HuH-7 (cell line): ENCODE data around the gene MICAL2.

Experiments used
- DNase-seq: peaks from one replicate; pipeline ENCODE4 v3.0.0; 2011; ENCODE audit warnings: low spot score

The MICAL2 gene

GRCh38 chr11:12098601-12099000 lies 11.8 kb upstream of the MICAL2 start:
- DNase-seq = no peak

- DNase-seq = no peak
Measured at GRCh38 chr11:12099132-12099873, 11.1 kb upstream of the MICAL2 start.

- no peak for DNase-seq
Measured at GRCh38 chr11:12100429-12100828, 10.0 kb upstream of the MICAL2 start.

- DNase-seq = no peak
Measured at GRCh38 chr11:12100841-12101242, 9.5 kb upstream of the MICAL2 start.

GRCh38 chr11:12101318-12101717 lies 9.1 kb upstream of the MICAL2 start:
- no peak for DNase-seq

GRCh38 chr11:12102588-12103410 lies 7.6 kb upstream of the MICAL2 start:
- no peak for DNase-seq

DNA sequence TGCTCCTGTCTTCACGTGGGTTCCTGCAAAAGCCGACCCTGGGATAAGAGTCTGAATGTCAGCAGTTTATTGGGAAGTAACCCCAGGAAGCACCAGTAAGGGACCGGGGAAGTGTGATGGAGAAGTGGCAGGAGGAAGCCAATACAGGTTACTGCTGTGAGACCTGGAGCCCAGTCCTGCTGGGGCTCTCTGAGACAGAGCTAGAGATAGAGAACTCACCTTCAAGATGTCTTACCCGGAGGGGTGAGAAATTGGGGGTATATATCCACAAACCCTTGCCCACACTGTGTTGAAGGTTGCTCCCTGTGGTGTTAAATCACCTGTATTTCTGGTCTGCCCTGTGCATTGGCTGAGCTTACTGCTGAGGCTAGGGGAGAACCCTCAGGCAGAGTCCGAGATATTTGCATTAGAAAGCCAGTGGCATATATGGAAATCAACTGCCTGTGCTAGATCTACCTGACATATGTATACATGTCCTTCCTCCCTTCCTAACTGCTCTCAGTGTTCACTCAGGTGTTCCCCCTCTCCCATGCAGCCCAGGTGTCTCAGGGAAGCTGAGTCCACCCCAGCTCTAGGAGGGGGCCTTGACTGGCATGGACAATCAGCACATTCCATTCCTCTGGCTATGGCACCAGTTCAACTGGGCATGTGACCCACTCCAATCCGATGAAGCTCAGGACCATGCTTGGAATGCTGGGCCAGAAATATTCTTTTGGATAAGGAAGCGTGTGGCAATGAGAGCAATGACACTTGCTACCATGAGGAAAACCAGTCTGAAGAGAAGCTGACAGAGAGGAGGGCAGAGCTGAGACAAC lies 6.8 kb upstream of the MICAL2 start:
- no peak for DNase-seq

GRCh38 chr11:12105471-12105870 lies 4.9 kb upstream of the MICAL2 start:
- no peak for DNase-seq

GRCh38 chr11:12106101-12106500 lies 4.3 kb upstream of the MICAL2 start:
- DNase-seq = no peak

GRCh38 chr11:12106501-12106900 lies 3.9 kb upstream of the MICAL2 start:
- no peak for DNase-seq

DNA sequence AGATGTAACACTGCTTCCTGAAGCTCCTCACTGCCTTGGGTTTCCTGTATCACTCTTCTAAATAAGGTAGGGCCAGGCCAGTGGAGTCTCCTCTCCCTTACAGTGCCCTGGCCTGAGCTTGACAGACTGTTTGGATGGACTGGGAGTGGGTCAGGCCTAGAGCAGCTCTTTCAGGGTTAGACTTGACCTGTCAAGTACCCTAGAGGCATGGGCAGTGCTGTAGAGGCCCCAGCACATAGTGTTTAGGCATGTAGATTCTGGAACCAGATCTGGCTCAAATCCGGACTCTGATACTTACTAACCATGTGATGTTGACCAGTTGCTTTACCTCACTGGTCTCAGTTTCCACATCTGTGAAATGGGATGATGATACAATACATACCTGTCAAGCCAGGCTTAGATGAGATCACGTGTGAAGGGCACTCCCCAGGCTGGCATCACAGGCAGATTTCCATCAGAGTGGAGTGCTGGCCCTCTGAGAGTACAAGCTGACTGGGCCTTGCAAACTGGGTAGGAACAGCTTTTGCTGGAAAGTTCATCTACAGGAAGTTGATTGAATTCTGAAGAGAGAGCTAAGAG lies 1.4 kb upstream of the MICAL2 start:
- no peak for DNase-seq

DNA sequence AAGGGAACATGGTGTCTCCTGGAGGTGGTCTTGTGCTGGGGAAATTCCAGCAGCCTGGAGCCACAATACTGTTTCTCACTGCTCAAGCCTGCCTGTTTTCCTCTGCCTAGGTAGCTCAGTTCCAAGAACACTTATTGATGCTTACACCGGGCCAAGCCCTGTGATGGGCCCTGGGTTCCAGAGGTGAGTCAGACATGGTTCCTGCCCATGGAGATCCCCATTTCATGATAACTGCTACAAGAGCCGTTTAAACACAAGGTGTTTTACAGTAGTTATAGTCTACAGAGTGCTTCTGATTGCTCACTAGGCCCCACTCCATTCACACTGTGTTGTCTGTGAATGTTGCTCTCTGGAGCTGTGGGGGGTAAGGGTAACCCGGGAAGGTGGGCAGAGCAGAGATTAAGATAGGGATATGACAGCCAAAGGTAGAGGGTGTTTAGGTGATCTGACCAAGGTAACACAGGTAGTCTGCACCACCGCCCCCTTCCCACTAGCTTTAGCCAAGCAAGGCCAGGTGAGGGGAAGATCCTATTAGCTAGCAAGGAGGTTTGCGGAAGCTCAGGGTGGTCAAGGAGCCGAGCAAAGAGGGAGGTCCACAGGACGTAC lies 696 bp upstream of the MICAL2 start:
- no peak for DNase-seq

GRCh38 chr11:12110714-12111548 lies 541 bp downstream of the MICAL2 start:
- no peak for DNase-seq

DNA sequence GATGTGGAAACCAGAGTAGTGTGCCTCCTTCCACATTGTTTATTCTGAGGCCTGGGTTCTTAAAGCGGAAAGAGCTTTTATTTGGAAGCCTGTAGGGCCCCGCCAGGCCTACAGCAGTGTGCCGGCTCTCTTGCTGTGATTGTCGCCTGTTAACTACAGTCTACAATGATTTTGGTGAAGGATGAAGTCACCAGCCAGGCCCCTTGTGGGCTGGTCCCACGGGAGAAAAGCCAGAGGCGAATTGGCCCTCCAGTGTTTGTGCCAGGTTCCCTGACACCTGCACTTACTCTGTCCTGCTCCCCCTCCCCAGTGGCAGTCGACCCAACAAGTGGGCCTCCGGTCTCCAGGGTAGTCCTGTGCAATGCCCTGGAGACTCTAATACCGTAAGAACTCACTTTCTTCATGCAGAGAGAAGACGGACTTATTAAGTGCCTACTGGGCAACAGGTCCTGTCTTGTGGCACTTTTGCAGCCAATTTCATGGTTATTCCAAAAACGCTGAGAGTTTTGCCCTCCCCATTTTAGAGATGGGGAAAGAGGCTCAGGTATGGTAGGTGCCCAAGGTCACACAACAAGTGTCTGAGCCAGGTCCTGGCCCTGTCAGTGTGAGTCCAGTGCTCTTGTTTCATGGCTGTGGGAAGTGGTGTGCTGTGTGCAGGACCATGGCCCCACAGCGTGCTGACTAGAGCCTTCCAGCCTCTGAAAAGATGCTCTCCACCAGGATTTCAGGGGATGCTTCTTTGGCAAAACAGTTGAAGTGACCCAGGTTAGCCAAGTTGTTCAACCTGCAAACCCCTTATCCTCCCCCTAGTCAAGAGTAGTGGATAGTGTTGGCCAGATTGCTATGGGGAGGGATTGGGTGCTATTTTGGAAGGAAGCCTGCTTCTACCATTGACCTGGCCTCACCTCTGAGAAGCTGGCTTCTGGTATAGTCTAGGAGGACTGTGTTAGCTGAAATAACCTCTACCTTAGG lies 1.4 kb downstream of the MICAL2 start:
- no peak for DNase-seq

DNA sequence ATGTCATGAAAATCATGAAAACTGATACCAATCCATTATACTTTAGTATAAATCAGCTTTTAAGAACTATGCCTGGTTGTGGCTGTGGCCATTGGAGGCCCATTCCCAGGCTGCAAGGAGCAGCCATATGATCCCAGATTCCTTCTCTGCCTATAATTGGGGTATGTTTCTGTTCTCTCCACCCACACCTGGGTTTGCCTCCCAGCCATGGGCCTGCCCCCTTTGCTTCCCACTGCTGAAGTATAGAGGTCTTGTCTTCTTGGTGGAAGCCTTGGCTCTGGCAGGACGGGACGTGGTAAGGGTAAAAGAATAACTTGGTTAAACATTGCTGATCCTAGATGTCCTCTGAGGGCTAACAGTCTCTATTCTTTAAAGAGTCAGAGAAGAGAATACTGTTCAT lies 2.4 kb downstream of the MICAL2 start:
- DNase-seq = no peak

- no peak for DNase-seq
Measured at GRCh38 chr11:12113294-12113693, 2.9 kb downstream of the MICAL2 start.

DNA sequence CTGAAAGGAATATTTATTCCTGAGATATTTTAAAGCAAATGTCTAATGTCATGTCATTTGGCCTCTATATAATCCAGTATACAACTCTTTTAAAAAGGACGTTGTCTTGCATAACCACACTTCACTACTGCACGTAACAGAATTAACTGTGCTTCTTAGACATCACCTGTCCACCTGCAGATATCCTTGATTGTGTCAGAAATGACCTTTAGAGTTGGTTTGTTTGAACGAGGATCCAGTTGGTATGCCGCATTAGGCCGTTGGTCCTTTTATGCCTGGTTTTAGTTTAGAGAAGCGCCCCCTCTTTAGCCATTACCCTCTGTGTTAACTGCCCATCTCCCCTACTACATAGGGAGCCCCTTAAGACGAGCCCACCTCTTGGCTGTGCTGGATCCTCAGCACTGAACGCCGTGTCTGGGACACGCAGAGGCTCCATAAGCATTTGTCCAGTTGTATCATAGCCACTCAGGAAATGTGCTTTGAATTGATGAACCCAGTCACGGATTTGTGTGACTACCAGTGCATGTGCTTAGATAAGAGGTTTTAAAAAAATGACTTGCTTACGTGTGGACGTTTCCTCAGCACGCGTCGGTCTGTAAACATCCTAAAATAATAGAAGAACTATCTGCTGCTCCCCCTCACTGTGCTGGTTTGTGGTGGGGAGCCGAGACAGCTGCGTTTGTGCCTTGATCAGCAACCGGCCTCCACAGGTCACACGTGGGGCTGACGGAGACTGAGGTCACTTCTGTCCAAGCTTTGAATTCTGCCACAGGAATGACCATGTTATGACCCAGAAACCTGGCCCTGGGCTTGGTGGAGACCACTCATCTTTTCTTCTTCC lies 4.0 kb downstream of the MICAL2 start:
- no peak for DNase-seq

GRCh38 chr11:12116425-12117032 lies 6.1 kb downstream of the MICAL2 start:
- no peak for DNase-seq
